HG03469 (cell line): ENCODE results near the gene OCA2.

Experiments used
- ATAC-seq: cut with Tn5 transposase; IDR thresholded peaks from one replicate; pipeline ENCODE4 v1.9.1; 2021; ENCODE audit warnings: mild to moderate bottlenecking, moderate library complexity, moderate number of reproducible peaks; ENCODE audit not compliant: unreplicated experiment

The OCA2 gene

DNA sequence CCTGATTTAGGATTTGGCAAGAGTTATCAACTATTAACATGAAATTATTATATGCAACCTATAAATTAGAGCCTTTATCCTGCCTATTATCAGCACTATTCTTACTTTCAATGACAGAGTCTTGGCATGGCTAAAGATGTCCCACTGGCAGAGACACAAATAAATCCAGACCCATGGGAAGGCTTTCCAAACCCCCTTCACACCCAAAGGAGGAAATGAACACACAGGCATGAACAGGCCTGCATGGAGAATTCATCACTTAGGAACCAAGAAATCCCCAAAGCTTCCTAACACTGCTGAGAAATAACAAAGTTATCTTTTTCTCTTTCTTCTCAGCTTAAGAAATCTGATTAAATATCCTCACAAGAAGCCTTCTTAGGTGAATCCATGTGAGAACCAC is 213.9 kb downstream of the OCA2 start:
- ATAC-seq, result no peak

DNA sequence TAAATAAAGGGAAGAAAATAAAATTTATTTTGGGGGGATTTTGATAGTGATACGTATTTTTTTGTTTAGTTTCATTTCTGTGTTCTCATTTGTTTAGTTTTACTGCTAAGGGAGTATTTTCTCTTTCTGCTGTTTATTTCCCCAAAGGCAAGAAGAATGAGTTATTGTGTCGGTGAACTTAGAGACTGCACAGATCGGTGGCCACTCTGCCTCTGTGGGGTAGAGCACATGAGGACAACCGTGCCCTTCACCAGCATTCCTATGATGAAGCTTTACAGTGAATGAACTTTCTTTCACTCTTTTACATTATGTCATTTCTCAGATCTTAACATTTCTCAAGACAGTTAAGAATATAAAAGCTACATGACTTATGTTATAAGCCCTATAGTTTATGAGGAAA is 214.4 kb downstream of the OCA2 start:
- ATAC-seq, result no peak

DNA sequence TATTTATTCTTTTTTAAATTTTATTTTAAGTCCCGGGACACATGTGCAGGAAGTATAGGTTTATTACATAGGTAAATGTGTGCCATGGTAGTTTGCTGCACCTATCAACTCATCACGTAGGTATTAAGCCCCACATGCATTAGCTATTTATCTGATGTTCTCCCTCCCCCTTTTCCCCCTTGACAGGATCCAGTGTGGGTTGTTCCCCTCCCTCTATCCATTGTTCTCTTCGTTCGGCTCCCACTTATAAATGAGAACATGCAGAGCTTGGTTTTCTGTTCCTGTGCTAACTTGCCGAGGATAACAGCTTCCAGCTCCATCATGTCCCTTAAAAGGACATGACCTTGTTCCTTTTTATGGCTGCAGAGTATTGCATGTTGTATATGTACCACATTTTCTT is 220.3 kb downstream of the OCA2 start:
- ATAC-seq, result no peak

DNA sequence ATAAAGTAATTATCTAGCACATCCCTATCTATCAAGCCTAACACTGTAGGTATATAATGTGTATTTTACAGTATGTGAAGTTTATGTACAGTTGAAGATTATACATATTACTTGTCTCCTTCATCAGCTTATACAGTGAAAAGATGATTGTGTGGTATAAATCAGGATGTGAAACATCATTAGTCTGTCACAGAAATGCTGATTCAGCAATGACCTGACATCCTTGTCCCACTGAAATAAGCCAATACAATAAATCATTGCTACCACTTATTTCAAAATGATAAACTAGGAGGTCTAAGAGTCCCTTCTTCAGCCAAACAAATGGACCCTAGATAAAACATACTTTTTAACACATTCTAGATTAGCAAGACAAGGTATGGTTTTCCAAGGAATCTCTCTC is 225.3 kb downstream of the OCA2 start:
- no peak for ATAC-seq

DNA sequence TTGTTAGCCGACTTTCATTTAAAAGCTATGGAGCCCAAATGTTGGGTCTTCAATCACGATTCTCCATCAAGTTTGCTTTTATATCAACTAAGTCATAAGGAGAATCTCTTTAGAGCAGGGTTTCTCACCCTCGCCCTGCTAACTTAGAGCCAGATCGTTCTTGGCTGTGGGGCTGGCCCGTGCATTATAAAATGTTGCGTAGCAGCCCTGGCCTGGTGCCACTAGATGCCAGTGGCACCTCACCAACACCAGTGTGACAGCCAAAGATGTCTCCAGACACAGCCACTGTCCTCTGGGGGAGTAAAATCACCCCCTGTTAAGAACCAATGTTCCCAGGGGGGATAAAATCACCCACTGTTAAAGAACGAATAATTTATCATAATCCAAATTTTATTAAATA is 226.1 kb downstream of the OCA2 start:
- ATAC-seq, result no peak

DNA sequence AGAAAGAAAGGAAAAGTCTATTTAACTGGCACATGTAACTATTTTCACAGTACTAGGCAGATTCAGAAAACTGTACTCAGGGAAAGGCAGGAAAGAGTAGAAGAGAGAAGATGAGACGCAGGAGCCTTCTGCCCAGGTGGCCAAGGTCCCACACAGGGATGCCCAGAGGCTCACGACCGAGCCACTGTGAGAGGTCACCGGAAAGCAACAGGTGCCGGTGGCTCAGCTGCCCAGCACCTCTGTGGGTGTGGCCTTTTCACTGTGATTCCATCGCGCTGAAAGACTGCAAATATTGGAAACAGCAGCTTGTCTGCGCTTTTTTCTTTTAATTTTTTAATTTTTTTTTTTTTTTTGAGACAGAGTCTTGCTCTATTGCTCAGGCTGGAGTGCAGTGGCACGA is 226.8 kb downstream of the OCA2 start:
- ATAC-seq, result no peak

DNA sequence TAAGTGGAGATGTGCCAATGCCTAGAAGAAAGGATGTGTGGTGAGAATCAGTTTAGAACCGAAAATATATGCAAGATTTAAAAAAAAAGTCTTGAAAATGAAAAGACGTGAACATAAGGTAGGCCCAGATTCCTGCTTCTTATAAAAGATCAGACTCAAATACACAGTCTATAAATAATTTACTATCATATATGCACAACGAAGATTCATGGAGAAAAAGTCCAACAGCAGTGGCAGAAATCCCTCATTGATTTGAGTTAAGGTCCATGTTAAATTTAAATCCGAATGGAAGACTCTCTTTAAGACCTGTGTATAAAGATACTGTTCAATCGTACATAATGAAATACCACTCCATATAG is 227.2 kb downstream of the OCA2 start:
- no peak for ATAC-seq

DNA sequence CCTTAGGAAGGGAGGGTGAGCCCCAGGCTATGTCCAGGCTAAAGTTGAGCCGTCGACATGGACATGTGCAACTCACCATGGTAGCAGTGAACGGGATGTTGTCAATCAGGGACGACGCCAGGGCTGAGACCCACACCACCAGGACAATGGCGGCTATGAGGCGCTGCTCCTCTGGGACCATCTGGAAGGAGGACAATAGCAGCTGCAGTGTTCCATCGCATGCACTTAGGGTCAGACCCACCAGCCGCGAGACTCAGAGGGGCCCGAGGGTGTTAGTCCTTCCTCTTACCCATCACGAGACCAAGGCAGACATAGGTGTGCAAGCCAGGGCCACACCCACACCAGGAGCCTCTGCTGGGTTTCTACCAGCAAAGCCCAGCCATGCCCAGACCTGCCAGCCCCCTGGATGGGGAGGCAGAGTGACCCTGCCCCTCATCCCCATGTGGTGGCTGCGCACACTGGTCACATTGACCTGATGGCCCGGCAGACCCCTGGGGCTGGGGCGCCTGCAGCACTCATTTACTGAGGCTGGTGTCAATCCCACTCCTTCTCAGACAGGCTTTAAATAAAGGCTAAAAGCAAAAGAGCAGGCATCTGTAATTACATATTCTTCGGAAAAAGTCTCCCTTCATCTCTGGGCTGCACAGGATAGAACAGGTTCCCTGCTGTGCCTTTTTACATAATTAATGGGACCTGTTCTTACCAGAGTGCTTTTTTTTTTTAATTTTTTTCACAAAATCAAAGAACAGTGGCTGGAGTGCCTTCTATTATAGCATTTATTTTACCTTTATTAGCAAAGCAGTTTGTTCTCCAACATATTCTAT is 227.8 kb downstream of the OCA2 start:
- no peak for ATAC-seq

DNA sequence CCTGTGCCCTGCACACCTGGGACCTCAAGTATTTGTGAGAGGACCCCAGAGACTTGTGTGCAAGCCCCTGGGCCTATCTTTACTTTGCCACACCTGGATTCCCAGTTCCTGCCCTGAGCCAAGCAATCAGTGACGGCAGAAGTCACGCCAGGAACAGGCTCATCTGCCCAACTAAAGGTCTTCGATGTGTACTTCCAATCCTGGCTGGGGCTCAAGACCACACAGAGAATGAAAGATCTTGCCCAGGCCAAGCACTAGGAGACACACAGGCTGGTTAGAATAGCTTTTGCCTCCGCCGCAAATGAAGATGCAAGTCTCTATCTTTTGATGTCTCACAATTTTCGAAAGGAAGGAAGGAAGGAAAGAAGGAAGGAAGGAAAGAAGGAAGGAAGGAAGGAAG is 228.8 kb downstream of the OCA2 start:
- ATAC-seq, result no peak

DNA sequence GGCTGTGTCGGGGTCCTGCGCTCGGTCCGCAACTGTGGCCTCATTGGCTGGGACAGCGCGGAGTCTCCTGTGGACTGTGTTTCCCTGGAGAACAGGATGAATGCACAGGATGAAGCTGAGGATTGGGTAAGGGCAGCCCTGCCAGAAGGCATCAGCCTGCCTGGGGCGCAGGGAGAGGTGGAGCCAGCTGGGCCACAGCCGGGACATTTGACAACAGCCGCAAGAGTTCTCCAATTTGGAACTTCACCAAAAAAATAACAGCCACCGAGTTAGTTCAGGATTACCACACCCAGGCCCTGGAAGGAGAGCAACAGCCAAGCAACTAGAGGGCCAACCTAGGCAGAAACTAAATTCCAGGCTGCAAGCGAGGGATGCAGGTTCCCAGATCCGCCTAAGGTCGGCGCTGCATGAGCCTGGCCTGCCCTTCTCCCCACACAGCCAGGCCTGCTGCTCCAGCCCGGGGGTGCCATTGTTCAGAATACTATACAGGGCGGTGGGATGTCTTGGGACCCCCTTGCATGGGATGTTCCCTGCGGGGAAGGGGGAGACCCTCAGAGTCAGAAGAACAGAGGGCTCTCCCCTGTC is 229.3 kb downstream of the OCA2 start:
- ATAC-seq, result no peak

DNA sequence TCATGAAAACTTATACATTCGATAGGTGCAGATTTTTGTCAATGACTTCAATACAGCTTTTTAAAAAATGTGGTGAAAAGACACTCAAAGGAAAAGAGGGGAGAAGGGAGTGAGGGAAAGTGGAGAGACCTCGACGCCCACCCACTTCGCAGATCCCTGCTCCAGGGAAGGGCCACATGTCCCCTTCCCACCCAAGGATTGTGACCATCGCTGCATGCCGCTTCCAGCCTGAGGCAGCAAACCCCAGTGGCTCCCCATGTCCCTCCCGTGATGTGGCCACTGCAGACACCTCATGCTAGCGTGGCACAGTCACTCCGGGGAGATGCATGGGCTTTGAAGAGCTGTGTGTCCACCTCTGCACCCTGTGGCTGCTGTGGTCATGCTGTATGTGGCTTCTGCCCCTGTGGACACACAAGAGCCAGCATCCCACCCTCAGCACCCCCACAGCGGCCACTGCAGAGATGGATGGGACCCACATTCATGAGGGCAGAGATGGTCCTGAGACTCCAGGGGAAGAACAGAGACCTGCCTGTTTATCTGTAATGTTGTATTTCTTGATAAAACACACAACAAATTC is 230.2 kb downstream of the OCA2 start:
- no peak for ATAC-seq

DNA sequence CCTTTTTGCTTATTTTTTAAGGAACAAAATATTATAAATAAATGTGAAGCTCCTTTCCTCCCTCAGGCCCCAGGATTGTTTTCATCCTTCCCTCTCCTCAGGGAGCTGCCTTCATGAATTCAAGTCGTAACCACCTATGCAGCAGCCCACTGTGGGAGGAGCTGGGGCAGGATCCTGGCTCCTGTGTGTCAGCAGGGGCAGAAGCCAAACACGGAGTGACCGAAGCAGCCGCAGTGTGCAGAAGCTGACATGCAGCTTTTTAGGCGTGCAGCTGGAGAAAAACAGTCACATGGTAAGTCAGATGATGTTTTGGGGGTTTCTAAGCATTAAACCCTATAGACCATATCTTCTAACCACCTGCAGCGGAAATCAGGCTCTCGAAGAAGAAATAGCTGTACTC is 231.3 kb downstream of the OCA2 start:
- ATAC-seq, result no peak

DNA sequence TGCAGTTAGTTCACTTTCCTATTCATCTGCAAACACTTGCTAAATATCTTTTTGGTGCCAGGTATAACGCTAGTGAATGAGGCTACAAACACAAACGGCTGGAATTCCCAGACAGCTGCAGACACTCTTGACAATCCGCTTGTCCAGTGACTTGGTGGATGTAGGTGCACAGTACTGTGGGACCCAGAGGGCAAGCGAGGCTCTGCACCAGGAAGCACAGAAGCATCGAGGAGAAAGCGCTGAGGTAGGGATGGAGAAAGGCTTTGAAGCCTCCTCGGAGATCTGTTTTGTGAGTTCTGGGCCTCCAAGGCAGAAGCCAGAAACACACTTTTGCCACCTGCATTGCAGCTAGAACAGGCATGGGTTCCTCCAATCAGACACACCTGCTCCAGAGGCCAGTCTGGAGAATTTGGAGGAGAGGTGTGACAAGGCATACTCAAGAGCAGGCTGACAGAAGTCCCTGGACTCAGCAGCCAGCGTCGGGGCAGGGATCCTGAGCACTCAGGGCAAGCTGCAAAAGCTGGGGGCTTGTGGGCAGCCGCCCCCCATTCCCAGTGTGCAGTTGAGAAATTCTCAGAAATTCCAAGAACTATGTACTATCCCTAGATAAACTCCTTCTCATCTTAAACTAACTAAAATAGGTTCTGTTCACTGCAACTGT is 232.5 kb downstream of the OCA2 start:
- no peak for ATAC-seq

DNA sequence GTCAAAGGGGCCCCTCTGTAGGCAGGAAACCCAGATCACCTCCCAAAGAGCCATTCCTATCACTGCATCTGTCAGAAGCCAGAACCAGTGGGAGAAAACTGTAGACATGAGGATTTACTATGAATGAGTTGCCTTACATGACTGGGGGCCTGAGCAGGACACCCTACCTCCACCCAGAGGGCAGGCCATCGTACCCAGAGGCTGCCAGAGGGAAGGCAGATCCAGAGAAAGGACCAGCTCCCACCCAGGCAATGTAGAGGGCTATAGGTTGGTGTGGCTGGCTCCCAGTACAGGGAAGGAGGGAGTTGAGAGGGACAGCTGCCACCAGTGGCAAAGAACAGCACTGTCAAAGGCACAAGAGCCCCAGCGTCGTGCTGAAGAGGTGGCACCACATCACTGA is 233.2 kb downstream of the OCA2 start:
- no peak for ATAC-seq

DNA sequence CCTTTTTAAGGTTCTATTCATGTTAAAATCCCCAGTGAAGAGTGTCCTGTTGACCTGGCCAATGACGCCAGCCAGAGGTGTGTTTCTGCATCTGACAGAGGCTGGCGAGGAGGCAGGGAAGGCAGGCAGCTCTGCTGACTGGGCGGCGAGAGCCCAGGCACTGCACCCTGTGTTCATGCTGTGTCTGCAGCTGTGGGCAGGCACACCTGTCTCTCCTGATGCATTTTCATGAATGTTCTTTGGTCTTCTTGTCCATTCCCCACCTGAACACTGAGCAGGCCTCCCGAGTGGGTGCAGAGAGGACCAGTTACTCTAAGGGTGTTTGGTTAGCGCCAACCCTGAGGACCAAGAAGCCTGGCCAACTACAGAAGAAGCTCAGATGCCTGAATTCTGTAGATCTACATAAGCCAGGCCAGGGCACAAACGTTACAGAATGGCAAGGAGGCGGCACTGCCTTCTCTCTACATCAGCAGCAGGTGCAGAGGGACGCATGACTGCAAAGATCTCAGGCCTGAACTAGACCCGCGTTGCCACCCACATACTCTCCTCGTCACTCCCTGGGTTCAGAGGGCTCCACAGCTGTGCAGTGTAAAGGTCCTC is 233.7 kb downstream of the OCA2 start:
- ATAC-seq, result no peak

DNA sequence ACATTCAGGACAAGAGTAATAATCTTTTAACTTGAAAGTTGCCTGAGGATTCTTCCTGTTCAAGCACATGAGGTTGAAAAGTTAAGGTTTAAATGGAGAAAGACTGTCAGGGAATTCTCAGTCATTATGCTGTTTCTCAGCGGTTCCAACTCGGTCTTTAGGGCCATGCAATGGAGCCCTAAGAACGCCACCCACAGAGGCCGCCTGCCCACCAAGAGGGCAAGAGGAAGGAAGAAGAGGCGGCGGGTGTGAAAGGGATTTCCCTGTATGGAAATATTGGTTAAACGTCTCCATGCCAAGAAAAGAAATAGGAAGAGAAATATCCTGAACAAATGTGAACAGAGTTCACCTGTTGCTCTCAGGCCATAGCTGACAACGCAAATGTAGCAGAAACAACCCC is 234.4 kb downstream of the OCA2 start:
- no peak for ATAC-seq

DNA sequence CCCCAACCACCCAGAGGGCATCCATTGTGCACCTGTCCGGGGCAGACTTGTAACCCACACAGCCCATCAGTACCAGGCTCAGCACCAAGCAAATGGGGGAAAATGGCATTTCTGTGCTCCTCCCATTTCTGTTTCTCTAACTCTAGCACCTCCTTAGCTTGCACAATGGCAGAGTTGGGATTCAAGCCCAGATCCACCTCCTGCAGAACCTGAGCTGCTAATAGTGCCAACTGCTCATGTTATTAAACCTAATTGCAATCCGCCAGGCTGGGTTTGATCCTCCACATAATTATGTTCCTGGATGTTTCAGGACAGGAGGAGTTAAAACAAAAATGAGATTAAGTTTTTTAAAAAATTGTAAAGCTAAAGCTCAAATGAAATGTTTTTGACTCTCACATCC is 235.0 kb downstream of the OCA2 start:
- ATAC-seq, result no peak

DNA sequence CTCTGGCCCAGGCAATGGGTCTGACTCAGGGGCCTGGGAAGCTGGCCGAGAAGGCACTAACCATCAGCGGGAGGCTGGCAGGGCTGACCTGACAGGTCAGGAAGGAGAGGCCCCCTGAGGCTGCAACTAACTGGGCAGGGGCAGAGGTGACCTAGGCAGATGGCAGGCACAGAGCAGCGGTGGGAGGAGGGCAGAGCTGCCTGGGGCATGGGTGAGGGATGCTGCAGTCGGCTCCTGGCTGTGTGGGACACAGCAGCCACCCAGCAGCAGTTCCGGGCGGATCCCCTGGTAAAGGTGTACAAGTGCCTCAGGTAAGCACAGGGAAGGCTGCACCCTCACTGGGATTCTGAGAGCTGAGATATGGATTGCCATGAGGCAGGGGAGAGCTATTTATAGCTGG is 236.1 kb downstream of the OCA2 start:
- ATAC-seq, result no peak

DNA sequence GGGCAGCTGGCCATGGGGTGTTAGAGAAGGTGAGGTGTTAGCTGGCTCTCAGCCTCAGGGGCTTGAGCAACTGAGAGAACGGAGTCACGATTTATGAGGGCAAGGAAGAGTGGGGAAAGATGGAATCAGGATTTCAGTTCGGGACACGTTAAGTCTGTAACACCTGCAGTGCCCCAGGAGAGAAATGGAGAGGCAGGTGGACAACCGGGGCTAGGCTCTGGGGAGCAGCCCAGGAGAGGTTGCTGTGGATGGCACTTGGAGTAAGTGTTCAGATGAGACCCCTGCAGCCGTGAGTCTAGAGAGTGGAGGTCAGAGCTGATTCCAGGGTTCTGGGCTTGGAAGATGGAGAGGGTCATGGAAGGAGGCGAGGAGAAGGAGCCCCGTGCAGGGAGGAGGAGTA is 237.9 kb downstream of the OCA2 start:
- ATAC-seq, result no peak

DNA sequence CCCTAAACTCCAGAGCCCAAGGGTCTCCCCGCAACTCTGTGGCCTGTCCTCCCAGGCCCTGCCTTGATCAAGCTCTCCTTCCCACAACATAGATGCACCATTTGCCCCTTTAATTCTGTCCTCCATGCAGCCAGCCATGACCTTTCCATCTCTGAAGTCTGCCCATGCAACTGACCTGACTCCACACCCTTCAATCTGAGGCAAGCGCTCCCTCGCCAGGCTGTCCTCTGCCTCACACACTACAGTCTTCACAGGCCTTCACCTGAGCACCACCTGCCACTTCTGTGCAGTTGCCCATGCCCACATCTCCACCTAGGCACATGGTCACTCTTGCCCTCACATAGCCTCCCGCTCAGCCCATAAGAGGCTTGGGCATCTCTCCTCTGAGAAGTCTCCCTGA is 244.0 kb downstream of the OCA2 start:
- ATAC-seq, result no peak

DNA sequence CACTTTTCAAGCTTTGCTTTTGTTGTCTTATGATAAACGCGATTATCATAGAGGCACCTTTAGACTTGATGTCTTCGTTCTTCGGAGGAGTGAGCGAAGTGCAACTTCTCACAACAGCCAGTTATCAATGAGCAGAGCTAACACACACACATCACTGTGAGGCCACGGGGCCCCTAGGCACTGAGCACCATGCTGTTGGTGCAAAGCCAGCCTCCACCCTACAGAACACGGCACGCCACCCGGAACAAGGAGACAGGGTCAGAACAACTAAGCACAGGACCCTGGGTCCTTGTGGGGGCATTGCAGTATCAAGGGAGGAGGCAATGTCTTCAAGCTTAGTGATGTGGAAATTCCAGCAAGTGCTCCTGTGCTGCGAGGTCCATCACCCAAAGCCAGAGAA is 244.5 kb downstream of the OCA2 start:
- ATAC-seq, result no peak
